ENCODE results near the gene ACADS. TPM values are rescaled to one million over a fixed set of nuclear protein-coding genes. Genes with fewer than 3 reads are reported as not detected.

The ACADS gene, protein sequence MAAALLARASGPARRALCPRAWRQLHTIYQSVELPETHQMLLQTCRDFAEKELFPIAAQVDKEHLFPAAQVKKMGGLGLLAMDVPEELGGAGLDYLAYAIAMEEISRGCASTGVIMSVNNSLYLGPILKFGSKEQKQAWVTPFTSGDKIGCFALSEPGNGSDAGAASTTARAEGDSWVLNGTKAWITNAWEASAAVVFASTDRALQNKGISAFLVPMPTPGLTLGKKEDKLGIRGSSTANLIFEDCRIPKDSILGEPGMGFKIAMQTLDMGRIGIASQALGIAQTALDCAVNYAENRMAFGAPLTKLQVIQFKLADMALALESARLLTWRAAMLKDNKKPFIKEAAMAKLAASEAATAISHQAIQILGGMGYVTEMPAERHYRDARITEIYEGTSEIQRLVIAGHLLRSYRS
- 15.9 and 20.0 TPM in 2 replicates for total RNA-seq

DNA sequence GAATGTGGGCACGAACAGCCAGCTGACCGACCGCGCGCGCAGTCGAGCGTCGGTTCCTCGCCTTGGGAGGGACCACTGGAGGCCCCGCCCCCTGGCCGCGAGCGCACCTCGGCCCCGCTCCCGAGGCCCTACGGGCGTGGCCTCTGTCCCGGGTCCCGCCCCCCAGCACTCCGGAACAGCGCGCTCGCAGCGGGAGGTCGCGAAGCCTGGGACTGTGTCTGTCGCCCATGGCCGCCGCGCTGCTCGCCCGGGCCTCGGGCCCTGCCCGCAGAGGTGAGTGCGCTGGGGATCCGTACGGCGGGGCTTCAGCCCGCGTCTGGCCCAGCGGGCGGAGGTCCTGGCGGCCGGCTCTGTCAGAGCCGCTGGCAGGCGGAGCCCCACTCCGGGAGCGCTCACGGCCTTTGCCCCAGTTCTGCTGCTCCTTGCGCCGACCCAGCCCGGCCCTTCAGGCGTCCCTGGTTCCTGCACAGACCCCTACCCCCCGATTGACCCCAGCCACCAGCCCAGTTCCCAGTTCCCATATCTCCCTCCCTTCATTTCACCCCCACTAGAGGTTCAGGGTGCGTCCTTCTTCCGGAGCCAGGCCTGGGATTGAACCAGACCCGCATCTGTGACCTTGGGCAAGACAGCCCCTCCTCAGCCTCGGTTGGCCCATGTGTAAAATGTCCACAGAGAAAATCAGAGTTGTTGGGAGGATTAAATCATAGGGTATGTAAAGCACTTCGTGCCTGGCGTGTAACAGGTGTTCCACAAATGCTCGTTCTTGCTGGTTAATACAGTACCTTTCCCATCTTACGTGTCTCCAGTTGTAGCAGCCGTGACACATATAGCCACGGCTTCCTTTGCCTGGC lies at the start of gene ACADS:
Gene ACADS, plus strand, starts transcription at position 168 of the 851 bp plus-strand sequence. Its CDS starts 60 bp downstream, at position 228.
- Histone ChIP-seq H3K27me3 (ENCODE audit: control insufficient read depth, insufficient read depth, low read length) (no peaks in the 10 kb centered on the region), H3K4me3 (ENCODE audit: low read depth, low read length) (peak within 1 kb of the TSS; percentile 65), H3K36me3 (ENCODE audit: control insufficient read depth, insufficient read depth, low read length) (peaks cover 3% of the 10 kb centered on the region)
- TF ChIP-seq, protein P1, sequence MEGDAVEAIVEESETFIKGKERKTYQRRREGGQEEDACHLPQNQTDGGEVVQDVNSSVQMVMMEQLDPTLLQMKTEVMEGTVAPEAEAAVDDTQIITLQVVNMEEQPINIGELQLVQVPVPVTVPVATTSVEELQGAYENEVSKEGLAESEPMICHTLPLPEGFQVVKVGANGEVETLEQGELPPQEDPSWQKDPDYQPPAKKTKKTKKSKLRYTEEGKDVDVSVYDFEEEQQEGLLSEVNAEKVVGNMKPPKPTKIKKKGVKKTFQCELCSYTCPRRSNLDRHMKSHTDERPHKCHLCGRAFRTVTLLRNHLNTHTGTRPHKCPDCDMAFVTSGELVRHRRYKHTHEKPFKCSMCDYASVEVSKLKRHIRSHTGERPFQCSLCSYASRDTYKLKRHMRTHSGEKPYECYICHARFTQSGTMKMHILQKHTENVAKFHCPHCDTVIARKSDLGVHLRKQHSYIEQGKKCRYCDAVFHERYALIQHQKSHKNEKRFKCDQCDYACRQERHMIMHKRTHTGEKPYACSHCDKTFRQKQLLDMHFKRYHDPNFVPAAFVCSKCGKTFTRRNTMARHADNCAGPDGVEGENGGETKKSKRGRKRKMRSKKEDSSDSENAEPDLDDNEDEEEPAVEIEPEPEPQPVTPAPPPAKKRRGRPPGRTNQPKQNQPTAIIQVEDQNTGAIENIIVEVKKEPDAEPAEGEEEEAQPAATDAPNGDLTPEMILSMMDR (IDR thresholded peaks at IDR 0.05; ENCODE audit: insufficient read depth, low read length, poor library complexity, severe bottlenecking) = no peak
- DNase-seq (ENCODE audit: low read depth) = peak; percentile 28

DNA sequence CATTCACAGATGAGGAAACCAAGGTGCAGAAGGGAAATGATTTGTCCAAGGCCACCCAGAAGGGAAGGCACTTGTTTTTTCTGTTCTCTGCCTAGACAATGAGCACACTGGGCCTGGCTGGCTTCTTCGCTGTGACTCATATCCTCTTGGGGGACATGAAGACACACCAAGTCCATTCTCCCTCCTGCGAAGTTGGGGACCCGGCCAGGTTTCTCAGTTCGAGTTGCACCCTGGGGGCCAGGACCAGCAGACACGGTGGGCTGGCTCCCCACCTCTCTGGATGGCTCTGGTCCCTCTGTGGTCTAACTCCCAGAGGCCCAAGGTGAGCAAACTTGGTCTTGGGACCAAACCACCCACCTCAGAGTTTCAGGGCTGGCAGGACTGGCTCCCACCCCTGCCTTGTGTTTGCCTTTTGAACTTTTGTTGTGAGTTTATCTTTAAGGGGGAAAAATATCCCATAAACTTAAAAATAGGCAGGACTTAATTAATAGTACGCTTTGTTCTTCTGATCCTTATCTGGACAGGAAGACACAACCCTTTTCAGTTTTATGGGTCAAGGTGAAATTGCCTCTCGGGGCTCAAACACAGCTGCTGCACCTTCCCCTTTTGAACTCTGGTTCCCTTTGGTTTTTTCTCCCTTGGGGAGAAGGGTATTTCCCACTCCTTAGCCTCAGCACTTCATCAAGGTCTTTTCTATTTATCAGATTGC lies 47.7 kb upstream of the ACADS start:
- Histone ChIP-seq H3K36me3 (ENCODE audit: control insufficient read depth, insufficient read depth, low read length) (no peaks in the 10 kb centered on the region), H3K4me3 (ENCODE audit: low read depth, low read length) (no peak overlapping the region), H3K27me3 (ENCODE audit: control insufficient read depth, insufficient read depth, low read length) (no peaks in the 10 kb centered on the region)
- no peak for DNase-seq (ENCODE audit: low read depth)
- TF ChIP-seq, protein P1 (IDR thresholded peaks at IDR 0.05; ENCODE audit: insufficient read depth, low read length, poor library complexity, severe bottlenecking) = no peak

DNA sequence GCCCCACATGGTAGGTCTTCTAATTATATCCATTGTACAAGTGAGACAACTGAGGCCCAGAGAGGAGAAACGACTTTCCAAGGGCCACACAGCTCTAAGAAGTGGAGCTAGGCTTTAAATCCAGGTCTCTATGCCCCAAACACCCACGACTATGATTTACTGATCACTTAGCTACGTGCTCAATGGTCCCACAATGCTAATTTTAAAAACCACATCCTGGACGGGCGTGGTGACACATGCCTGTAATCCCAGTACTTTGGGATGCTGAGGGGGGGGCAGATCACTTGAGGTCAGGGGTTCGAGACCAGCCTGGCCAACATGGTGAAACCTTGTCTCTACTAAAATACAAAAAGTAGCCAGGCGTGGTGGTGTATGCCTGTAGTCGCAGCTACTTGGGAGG lies 47.1 kb upstream of the ACADS start:
- Histone ChIP-seq H3K27me3 (ENCODE audit: control insufficient read depth, insufficient read depth, low read length) (no peaks in the 10 kb centered on the region), H3K4me3 (ENCODE audit: low read depth, low read length) (no peak overlapping the region), H3K36me3 (ENCODE audit: control insufficient read depth, insufficient read depth, low read length) (no peaks in the 10 kb centered on the region)
- DNase-seq (ENCODE audit: low read depth) = no peak
- TF ChIP-seq, protein P1 (IDR thresholded peaks at IDR 0.05; ENCODE audit: insufficient read depth, low read length, poor library complexity, severe bottlenecking) = no peak

DNA sequence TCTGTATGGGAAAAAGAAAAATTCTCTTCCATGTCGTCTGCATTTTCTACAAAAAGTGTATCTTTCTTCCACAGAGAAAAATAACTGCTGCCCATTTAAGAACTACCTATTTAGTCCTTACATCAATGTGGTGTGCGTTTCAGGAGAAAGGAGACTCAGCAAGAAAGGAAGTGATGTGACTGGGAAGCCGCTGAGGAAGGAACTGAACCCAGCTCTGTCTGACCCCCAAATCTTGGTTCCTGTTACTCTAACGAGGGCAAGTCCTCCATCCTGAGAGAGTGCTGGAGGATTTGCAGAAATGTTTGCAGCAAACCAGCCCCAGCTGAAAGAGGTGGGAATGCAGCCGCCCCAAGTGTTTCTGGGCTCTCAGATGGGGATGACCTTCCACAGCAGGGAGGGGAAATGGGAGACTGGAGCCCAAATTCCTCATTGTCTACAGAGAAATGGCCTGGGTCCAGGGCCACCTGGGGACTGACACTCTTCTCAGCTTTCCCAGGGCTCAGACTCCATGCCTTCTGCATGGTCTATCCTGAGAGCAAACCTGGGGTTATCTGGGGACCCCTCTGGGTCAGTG lies 45.4 kb upstream of the ACADS start:
- TF ChIP-seq, protein P1 (IDR thresholded peaks at IDR 0.05; ENCODE audit: insufficient read depth, low read length, poor library complexity, severe bottlenecking) = no peak
- Histone ChIP-seq H3K27me3 (ENCODE audit: control insufficient read depth, insufficient read depth, low read length) (no peaks in the 10 kb centered on the region), H3K36me3 (ENCODE audit: control insufficient read depth, insufficient read depth, low read length) (no peaks in the 10 kb centered on the region), H3K4me3 (ENCODE audit: low read depth, low read length) (no peak overlapping the region)
- no peak for DNase-seq (ENCODE audit: low read depth)

DNA sequence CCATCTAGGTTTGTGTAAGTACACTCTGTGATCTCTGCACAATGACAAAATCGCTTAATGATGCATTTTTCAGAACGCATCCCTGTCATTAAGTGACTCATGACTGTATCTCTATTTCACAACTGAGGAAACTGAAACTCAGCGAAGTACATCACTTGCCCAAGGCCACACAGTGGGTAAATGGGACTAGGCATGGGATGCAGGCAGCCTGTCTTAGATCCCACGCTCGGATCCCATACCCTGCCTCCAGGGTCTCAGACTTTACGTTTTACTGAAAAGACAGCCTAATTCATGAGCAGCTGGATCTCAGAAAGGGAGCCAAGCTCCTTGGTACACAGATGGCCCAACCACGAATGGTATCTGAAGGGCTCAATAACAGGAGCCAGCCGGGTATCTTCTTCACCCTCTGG lies 41.1 kb upstream of the ACADS start:
- DNase-seq (ENCODE audit: low read depth) = no peak
- Histone ChIP-seq H3K27me3 (ENCODE audit: control insufficient read depth, insufficient read depth, low read length) (no peaks in the 10 kb centered on the region), H3K4me3 (ENCODE audit: low read depth, low read length) (no peak overlapping the region), H3K36me3 (ENCODE audit: control insufficient read depth, insufficient read depth, low read length) (no peaks in the 10 kb centered on the region)
- TF ChIP-seq, protein P1 (IDR thresholded peaks at IDR 0.05; ENCODE audit: insufficient read depth, low read length, poor library complexity, severe bottlenecking) = no peak
